ENCODE measurements around the gene TIMM21.

The TIMM21 gene

DNA sequence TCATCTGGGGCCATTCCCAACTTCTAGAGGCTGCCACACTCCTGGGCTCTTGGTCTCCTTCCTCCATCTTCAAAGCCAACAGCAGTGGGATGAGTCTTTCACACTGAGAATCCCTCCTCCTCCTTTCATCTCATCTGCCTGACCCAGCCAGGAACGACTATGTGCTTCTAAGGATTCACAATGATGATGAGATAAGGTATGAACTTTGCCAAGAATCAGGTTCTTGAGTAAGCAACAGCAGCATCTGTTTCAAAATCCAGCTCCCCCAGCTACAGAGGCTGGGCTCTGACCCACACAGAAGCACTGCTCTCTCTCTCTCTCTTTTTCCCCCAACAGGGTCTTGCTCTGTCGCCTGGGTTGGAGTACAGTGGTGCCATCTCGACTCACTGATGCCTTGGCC lies 46.4 kb downstream of the TIMM21 start:
- DNase-seq (ENCODE audit: low spot score): no peak

DNA sequence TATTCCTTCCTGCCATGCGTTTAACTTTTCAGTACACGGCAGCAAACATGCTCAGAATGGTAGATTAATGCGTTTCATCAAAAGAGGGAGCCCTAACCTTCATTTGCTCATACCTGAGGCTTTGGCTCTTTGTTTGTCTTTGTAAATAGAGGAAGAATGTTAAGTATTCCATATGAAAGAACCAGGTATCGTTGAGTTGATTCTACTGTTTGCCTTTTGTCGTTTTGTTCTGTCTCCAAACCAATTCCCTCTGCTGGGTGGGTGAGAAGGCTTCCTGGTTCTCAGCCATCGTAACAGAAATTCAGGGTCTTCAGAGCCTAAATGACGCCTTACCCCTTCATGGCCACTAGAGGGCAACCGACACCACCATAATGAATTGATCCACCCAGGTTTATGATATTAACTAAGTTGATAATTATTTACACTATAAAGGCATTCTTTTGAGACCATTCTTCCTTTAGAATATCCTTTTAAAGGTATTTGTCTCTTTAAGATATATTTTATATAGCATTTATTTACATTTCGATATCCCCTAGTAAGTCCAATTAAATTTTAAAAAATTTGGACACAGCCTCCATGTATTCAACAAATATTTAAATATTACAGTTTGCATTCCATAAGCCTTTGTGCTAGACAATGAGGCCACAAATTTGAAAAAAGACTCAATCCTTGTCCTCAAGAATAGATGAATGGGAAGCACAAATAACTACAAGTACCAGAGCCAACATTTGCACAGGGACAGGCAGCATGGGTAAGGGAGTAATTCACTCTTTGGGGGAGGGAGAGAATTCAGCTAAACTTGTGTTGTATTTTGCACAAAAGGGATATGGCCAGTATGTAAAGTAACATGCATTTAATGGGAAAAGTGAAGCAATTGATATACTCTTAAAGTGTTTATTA lies 48.1 kb downstream of the TIMM21 start:
- peak; percentile 63 for DNase-seq (ENCODE audit: low spot score)

DNA sequence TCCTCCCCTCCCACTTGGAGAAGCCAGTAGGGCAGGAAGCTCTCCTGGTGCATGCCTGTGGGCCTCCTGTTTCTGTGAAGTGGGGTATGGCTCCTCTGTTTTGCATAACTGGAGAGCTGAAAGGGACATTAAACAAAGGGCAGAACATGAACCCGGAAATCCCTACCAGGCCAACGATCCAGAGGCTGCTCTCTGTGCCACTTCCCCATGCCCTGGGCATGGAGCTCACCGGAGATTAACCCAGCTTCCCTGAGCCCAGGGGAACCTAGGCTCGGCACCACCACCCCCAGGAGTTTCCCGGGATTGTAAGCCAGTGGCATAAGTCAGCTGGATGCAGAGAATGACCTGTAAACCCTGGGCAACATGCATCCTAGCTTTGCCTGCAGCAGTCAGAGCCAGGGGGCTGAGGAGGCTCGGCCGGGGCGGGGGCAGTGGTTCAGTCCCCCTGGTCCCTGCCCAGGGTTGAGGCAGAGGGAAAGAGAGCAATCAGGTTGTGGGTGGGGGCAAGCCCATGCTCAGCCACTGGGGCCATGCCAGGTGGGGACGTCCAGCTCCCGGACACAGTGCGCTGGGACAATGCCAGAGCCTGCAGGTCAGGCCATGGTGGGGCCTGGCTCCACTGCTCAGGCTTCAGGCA lies 49.5 kb downstream of the TIMM21 start:
- no peak for DNase-seq (ENCODE audit: low spot score)

DNA sequence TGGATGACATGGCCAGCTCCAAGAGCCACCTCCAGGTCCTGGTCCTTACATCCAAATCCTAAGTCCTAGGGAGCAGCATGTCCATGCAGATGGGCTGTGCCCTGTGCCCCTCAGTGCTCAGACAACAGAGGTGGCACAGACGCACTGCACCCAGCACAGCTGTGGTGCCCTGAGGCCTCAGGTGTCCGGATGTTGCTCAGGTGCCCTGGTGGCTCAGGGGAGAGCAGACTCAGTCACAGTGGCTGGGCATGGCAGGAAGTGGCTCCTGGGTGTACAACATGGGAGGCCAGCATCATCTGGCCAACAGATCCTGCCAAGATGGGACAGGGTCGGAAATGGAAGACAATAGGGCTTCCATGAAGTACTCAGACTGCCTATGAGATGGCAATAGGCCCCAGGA lies 50.1 kb downstream of the TIMM21 start:
- DNase-seq (ENCODE audit: low spot score): no peak

DNA sequence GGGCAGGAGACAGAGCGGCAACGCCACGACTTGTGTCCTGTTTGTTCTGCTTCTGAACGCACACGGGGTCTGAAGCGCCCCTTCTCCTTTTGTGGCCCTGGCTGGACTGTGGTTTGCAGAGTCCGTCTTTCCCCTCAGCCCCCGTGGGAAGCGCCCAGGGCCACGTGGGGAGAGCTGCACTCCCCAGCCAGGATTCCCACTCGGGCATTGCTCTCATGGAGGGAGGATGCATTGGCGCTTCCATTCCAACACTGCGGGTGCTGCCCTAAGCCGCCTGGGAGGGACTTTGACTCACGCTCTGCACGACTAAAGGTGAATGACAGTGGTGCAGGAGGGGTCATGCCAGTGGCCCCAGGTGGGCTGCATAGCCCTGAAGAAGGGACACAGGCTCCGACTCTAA lies 52.5 kb downstream of the TIMM21 start:
- no peak for DNase-seq (ENCODE audit: low spot score)

DNA sequence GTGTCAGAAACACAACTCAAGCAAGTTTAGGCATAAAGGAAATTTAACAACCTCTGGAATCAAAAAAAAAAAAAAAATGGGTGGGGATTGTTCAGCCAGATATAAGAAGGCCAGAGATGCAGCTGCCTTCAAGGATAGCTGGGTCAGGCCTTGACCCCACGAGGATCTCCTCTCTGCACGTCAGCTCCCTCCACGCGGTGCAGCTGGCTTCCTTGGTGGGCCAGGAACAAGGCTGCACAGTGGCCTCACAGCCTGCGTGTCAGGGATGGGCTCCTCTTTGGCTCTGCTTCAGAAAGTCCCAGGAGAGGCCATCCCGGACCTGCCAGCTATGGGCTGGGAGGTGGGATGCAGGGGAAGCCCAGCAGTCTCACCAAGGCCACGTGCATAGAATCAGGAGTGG lies 55.5 kb downstream of the TIMM21 start:
- DNase-seq (ENCODE audit: low spot score): no peak

DNA sequence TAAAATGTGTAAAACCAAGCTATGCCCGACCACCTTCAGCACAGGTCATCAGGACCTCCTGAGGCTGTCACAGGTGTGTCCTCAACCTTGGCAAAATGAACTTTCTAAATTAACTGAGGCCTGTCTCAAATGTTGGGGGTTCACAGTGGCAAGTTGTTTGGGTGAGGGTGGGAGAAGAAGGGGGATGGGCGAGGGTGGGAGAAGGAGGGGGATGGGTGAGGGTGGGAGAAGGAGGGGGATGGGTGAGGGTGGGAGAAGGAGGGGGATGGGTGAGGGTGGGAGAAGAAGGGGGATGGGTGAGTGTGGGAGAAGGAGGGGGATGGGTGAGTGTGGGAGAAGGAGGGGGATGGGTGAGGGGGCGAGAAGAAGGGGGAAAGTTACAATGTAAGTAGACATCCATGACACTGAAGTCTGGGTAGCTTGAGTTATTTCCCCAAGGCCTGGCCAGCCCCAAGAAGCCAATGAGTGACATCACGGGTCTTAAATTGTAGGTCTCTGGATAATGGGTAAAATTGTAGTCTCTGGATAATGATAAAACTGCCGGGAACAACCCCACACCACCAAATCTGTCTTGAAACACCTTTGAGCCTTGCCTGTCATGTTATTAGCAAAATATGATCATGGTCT lies 56.3 kb downstream of the TIMM21 start:
- no peak for DNase-seq (ENCODE audit: low spot score)

Data from CD4-positive, alpha-beta T cell treated with Interleukin-6 at 100 ng/mL for 8 hours (primary cell).